GM12875 (cell line): ENCODE data around the gene SSNA1.

Experiments used
- H3K4me3 ChIP-seq: one replicate; pipeline ENCODE4 v1.5.1; 2011; ENCODE audit warnings: low read depth, low read length, control low read depth
- CTCF ChIP-seq: IDR thresholded peaks from 2 replicates; pipeline ENCODE4 v1.5.1; 2011; ENCODE audit warnings: low read depth, mild to moderate bottlenecking, control low read depth, inconsistent platforms, low read length, moderate library complexity, borderline replicate concordance; ENCODE audit not compliant: insufficient read depth

SSNA1 gene

GRCh38 chr9:137228968-137229896, 40.8 kb downstream of the SSNA1 start:
- TF ChIP-seq CTCF = no peak
- H3K4me3 ChIP-seq = no peak overlapping the region

- H3K4me3 ChIP-seq = no peak overlapping the region
- TF ChIP-seq CTCF = no peak
Observed at GRCh38 chr9:137229903-137230704, 41.6 kb downstream of the SSNA1 start.

- no peak for TF ChIP-seq CTCF
- H3K4me3 ChIP-seq = no peak within 1 kb of the TSS
Observed at GRCh38 chr9:137230705-137231371, 42.4 kb downstream of the SSNA1 start, which contains the start of gene SLC34A3. Gene SLC34A3, plus strand, starts transcription at chr9:137230901. Its CDS starts 802 bp downstream, at chr9:137231703.

GRCh38 chr9:137231372-137232039, 43.0 kb downstream of the SSNA1 start:
- no peak overlapping the region for H3K4me3 ChIP-seq
- TF ChIP-seq CTCF = no peak

- no peak for TF ChIP-seq CTCF
- no peak overlapping the region for H3K4me3 ChIP-seq
Observed at GRCh38 chr9:137232101-137232500, 43.6 kb downstream of the SSNA1 start.

GRCh38 chr9:137232510-137232909, 44.0 kb downstream of the SSNA1 start:
- TF ChIP-seq CTCF = no peak

More at GRCh38 chr9:137232510-137232909, 44.0 kb downstream of the SSNA1 start:
- H3K4me3 ChIP-seq = no peak overlapping the region
